Transverse colon (tissue), 4 donors: ENCODE results near the gene HDAC4. TPM values are rescaled to one million over a fixed set of nuclear protein-coding genes. Genes with fewer than 3 reads are reported as not detected.
A peak's percentile ranks its signal among the peaks of the same experiment; 100 is the strongest.

Experiments
- DNase-seq: peaks from one replicate; pipeline ENCODE4 v3.0.0-alpha.2; 2019
- H3K27ac ChIP-seq, 4 donors: fragments of 200-600 bp; sonication (generic); 2 replicates each; pipeline ENCODE4 v1.5.1; 2016 to 2018; ENCODE audit warnings: inconsistent platforms in 4 of 4
- H3K27me3 ChIP-seq: fragments of 200-600 bp; sonication (generic); 2 replicates; pipeline ENCODE4 v1.5.1; 2017; ENCODE audit warnings: inconsistent platforms
- H3K36me3 ChIP-seq, 4 donors: fragments of 200-600 bp; sonication (generic); 2 replicates each; pipeline ENCODE4 v1.5.1; 2017 to 2019; ENCODE audit warnings: inconsistent platforms in 4 of 4
- H3K4me1 ChIP-seq, 4 donors: fragments of 200-600 bp; sonication (generic); 2 replicates each; pipeline ENCODE4 v1.5.1; 2017 to 2020; ENCODE audit warnings: inconsistent platforms in 4 of 4
- H3K4me3 ChIP-seq, 4 donors: fragments of 200-600 bp; sonication (generic); 1 replicate in 1 of 4; 2 replicates in 3 of 4; pipeline versions ENCODE4 v1.5.1 to v1.6.1; 2017 to 2019; ENCODE audit warnings: inconsistent platforms in 4 of 4
- H3K9me3 ChIP-seq, 2 donors: fragments of 200-600 bp; sonication (generic); 2 replicates each; pipeline ENCODE4 v1.5.1; 2017 to 2019; ENCODE audit warnings: inconsistent platforms in 2 of 2
- EP300 ChIP-seq: sonication (generic); formaldehyde crosslinking; IDR thresholded peaks from one replicate; pipeline ENCODE4 v1.6.1; 2017; ENCODE audit warnings: antibody characterized with exemption, low read depth
- POLR2A ChIP-seq: fragments of 450-650 bp; IDR thresholded peaks from one replicate; pipeline ENCODE4 v1.6.1; 2016; ENCODE audit warnings: antibody characterized with exemption, mild to moderate bottlenecking, moderate library complexity
- POLR2AphosphoS5 ChIP-seq, 3 donors: sonication (generic); formaldehyde crosslinking; IDR thresholded peaks; one replicate each; pipeline ENCODE4 v1.6.1; 2016; ENCODE audit warnings: antibody characterized with exemption in 3 of 3
- WGBS, 2 donors: methylation state at CpG; one replicate each; pipeline ENCODE4 v1.1.5; 2018; ENCODE audit warnings: low coverage in 1 of 2; 5-methylcytosine and 5-hydroxymethylcytosine counted together
- in situ Hi-C, 4 donors: fragments of 200-750 bp; cut with MboI; loops; one replicate each; pipeline versions ENCODE4 v1.15.0 to v1.15.1; 2017; ENCODE audit warnings: low sequenced_read_pairs in 3 of 4, low pct_ligation_motif_present in 1 of 4, low pct_unique_long_range_greater_than_20kb in 1 of 4
- intact Hi-C: fragments of 100-400 bp; cut with DNase I; formaldehyde crosslinking; loops from one replicate; pipeline ENCODE4 v1.15.1; 2023; ENCODE audit warnings: low total_unique reads
- total RNA-seq, 4 donors: library from RNA; depleted of rRNA; stranded (reverse); fragments of >200 nt; gene quantifications; one replicate each; pipeline ENCODE4 v1.1.0, GENCODE V29; 2016
- TF ChIP-seq, protein P1 (sequence below), 5 experiments: fragments of 200-600 bp in 3 of 5; fragments of 450-650 bp in 2 of 5; sonication (generic) in 3 of 5; IDR thresholded peaks; 1 replicate in 2 of 5; 2 replicates in 3 of 5; pipeline ENCODE4 v1.5.1; 2016 to 2017; ENCODE audit warnings: antibody characterized with exemption in 5 of 5, inconsistent platforms in 3 of 5, mild to moderate bottlenecking in 2 of 5, moderate library complexity in 1 of 5

The HDAC4 gene
- total RNA-seq, 4 donors from 2014 or later: 33.9 to 192 (median 112) TPM

DNA sequence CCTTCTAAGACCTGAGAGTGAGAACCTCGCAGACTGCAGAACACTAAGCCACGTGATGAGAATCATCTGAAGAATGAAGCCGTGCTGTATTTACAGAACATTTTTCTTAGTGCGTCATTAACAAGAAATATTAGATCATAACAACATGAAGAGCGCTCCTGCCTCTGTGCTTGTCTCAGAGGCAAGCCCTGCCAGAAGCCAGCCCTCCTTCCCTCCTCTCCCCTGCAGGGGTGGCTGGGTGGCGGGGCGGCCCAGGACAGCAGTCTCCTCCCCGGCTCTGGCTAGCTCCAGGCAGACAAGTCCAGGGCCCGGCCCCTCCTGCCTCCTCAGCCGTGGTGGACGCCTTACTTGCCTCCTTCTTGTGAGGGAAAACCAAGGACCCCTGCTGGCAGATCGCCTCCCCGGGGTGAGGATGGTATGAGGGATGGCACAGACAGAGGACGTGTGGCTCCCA lies 290.2 kb downstream of the HDAC4 start:
- in situ Hi-C loops: no loop called here
- WGBS, 2 donors: 80 to 90% methylated on average over 2 to 14 of the region's 14 CpGs
- H3K27me3 ChIP-seq: no peaks in the 10 kb centered on the region
- peaks cover 20 to 35% (median 24%) of the 10 kb centered on the region in 4 donors for H3K4me1 ChIP-seq
- peak; percentile 48 for DNase-seq
- H3K27ac ChIP-seq: peak overlapping the region; percentile 62 to 85 (median 78)
- no peak overlapping the region for H3K4me3 ChIP-seq
- peaks cover 0 to 17% (median 0%) of the 10 kb centered on the region in 4 donors for H3K36me3 ChIP-seq
- intact Hi-C loops: loop anchor here (10.0 kb wide), 1 partner anchor 194 kb away; no protein-coding TSS in a partner anchor
- no peak for TF ChIP-seq POLR2A
- TF ChIP-seq, protein P1, sequence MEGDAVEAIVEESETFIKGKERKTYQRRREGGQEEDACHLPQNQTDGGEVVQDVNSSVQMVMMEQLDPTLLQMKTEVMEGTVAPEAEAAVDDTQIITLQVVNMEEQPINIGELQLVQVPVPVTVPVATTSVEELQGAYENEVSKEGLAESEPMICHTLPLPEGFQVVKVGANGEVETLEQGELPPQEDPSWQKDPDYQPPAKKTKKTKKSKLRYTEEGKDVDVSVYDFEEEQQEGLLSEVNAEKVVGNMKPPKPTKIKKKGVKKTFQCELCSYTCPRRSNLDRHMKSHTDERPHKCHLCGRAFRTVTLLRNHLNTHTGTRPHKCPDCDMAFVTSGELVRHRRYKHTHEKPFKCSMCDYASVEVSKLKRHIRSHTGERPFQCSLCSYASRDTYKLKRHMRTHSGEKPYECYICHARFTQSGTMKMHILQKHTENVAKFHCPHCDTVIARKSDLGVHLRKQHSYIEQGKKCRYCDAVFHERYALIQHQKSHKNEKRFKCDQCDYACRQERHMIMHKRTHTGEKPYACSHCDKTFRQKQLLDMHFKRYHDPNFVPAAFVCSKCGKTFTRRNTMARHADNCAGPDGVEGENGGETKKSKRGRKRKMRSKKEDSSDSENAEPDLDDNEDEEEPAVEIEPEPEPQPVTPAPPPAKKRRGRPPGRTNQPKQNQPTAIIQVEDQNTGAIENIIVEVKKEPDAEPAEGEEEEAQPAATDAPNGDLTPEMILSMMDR (IDR thresholded peaks at IDR 0.05): no peak
- TF ChIP-seq POLR2AphosphoS5 (IDR thresholded peaks at IDR 0.05): peak; percentile 13 to 64 (median 49)
- peak; percentile 86 for TF ChIP-seq EP300
- H3K9me3 ChIP-seq: no peaks in the 10 kb centered on the region

DNA sequence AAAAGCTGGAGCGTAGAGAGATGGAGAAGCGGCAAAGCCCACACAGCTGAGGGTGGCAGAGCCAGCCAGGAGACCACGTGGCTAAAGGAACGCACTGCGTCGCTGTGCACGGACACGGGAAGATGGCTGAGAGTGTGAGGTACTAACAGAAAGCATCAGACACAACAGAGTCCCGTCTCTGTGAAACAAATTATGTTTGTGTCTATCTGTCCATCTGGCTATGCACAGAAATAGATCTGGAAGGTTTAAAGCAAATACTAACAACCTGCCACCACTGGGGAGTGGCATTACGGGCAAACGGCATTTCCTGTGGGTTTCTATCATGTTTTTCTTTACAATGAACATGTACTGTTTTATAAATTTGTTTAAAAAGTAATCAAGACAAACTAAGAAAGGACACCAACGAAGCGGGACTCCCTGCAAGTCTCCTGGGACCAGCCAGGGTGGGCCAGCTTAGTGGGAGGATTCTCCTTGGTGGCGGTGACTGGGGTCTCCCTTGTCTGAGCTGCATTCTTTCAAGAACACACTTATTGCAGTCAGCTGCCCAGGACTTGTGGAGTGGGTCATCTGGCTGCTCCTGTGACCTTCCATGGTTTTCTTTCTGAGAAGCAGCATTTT lies 290.8 kb downstream of the HDAC4 start:
- Histone ChIP-seq H3K4me3 (no peak overlapping the region), H3K27me3 (no peaks in the 10 kb centered on the region), H3K27ac (peak overlapping the region; percentile 30 to 77 (median 66)), H3K9me3 (no peaks in the 10 kb centered on the region), H3K36me3 (peaks cover 0 to 17% (median under 1%) of the 10 kb centered on the region in 4 donors), H3K4me1 (peaks cover 20 to 35% (median 24%) of the 10 kb centered on the region in 4 donors)
- TF ChIP-seq, protein P1 (IDR thresholded peaks at IDR 0.05): no peak
- TF ChIP-seq EP300 (no peak), POLR2AphosphoS5 (IDR thresholded peaks at IDR 0.05) (no peak), POLR2A (no peak)
- intact Hi-C loops: loop anchor here (10.0 kb wide), 2 partner anchors 195 to 295 kb away; partner anchors contain the start of gene HDAC4
- in situ Hi-C loops: no loop called here
- no peak for DNase-seq
- WGBS, 2 donors: 66 to 77% methylated on average over 2 to 14 of the region's 14 CpGs

DNA sequence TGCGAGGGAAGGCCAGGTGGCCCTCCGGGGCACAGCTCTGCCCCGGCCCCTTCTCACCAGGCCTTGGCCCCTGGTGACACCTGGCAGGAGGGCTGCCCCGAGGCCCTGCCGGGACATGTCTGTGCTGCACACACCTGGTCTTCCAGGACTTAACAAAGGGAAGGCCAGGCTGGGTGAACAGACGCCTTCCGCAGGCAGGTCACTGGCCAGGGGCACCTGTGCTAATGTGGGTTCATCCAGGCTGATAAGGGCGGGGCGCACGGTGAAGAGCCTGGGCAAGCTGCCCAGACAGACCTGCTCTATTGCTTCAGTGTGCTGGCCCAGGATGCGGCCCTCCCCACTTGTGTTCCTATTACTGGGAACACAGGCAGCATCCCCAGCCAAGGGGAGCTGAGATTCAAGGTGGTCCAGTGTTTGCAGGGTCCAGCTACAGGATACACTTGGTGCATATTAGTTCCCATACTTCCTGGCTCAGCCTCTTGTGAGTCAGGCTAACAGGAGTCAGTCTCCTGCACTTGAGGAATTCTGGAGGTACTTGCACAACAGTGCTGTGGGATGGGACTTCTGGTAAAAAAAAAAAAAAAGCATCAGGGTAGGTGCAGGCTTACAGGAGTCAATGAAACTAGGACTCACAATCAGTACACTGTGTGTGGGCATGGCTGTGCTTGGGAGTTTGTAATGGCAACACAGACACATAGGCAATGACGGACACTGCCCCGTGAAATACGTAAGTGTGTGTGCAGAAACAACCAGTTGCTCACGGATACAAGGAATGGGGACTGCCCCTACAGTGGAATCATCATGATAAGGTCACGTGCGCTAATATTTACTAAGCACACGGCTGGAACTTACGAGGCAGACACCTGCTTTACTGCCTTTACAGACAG lies 291.5 kb downstream of the HDAC4 start:
- TF ChIP-seq EP300 (no peak), POLR2AphosphoS5 (IDR thresholded peaks at IDR 0.05) (no peak), POLR2A (no peak)
- TF ChIP-seq, protein P1 (IDR thresholded peaks at IDR 0.05): no peak
- H3K4me3 ChIP-seq: no peak overlapping the region
- H3K27me3 ChIP-seq: no peaks in the 10 kb centered on the region
- H3K36me3 ChIP-seq: peaks cover 0 to 20% (median 2%) of the 10 kb centered on the region in 4 donors
- peak overlapping the region; percentile 30 to 77 (median 66) for H3K27ac ChIP-seq
- no peaks in the 10 kb centered on the region for H3K9me3 ChIP-seq
- in situ Hi-C loops (no loop called here), intact Hi-C loops (loop anchor here (10.0 kb wide), 1 partner anchor 296 kb away; the partner anchor contains the start of gene HDAC4)
- H3K4me1 ChIP-seq: peaks cover 19 to 32% (median 20%) of the 10 kb centered on the region in 4 donors
- DNase-seq: peak; percentile 25
- WGBS, 2 donors: 68 to 80% methylated on average over 1 to 19 of the region's 19 CpGs

DNA sequence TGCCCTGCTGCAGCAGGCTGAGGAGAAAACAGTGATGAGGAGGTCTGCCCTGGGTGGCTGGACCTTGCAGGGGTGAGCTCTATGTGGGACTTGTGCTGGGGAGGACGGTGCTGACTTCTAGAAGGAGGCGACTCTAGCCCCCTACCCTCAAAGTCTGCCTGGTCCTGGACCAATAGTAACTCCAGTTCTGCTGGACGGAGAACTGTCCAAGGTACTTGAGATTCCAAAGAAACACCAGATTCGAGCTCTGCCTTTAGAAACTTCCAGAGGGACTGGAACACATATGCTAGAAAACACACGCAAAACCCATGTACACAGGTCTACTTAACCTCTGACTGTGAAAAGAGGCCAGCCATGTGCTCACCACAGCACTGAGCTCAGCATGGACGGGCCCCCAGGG lies 292.4 kb downstream of the HDAC4 start:
- 71% methylated on average over 6 of the region's 6 CpGs; no CpG with 5 or more reads in 1 of the 2 donors for WGBS, 2 donors

More for the DNA sequence above, 292.4 kb downstream of the HDAC4 start:
- Histone ChIP-seq H3K27ac (peak overlapping the region in 3 of 4 donors; percentile 17 to 77 (median 25)), H3K4me3 (no peak overlapping the region), H3K4me1 (peaks cover 11 to 24% (median 12%) of the 10 kb centered on the region in 4 donors), H3K36me3 (peaks cover 0 to 27% (median 2%) of the 10 kb centered on the region in 4 donors), H3K27me3 (no peaks in the 10 kb centered on the region), H3K9me3 (no peaks in the 10 kb centered on the region)
- in situ Hi-C loops: no loop called here
- intact Hi-C loops: loop anchor here (10.0 kb wide), 1 partner anchor 296 kb away; the partner anchor contains the start of gene HDAC4
- DNase-seq: no peak
- TF ChIP-seq POLR2A (no peak), POLR2AphosphoS5 (IDR thresholded peaks at IDR 0.05) (no peak), EP300 (no peak)
- TF ChIP-seq, protein P1 (IDR thresholded peaks at IDR 0.05): no peak
